Stimulated activated CD8-positive, alpha-beta memory T cell treated with anti-CD3 and anti-CD28 coated beads, Interleukin-15, amount 100 ng/mL, for 1 hour (primary cell): ENCODE results near the gene RNF34.
A peak's percentile ranks its signal among the peaks of the same experiment; 100 is the strongest.

Experiments
- DNase-seq: peaks from one replicate; pipeline ENCODE4 v3.0.0-alpha.2; 2020; ENCODE audit warnings: low read depth

RNF34 gene

DNA sequence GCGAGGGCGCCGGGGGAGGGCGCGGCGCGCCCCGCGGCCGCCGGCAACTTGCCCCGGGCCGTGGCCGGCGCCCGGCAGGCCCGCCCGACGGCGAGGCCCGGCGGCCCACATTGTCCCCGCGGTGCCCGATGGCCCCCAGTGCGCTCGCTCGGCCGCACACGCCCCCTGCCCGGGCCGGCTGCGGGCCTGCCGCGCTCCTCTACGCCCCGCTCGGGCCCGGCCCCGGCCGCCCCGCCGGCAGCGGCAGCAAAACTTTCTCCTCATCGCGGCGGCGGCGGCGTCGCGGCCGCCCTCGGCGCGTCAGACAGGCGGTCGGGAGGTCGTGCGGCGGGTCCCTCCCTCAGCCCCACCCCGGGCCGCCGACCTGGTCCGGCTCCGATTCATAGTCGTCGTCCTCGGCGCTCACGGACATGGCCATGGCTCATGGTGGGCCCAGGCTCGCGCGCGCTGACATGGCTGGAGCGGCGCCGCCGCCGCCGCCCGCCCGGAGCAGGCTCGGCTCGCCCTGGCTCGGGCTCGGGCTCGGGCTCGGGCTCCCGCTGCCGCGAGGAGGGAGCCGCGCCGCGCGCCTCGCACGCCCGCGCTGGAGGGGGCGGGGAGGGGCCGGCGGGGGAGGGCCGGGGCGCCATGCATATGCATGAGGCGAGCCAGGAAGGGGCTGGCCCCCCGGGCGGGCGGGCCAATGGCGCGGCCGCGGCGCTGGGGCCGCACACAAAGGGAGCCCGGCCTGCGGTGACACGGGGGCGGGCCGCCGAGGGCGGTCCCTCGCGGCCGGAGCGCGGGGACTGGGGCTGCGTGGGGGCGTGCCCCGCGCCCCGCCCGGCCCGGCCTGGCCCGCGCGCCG is 67.1 kb downstream of the RNF34 start:
- DNase-seq = peak; percentile 68

DNA sequence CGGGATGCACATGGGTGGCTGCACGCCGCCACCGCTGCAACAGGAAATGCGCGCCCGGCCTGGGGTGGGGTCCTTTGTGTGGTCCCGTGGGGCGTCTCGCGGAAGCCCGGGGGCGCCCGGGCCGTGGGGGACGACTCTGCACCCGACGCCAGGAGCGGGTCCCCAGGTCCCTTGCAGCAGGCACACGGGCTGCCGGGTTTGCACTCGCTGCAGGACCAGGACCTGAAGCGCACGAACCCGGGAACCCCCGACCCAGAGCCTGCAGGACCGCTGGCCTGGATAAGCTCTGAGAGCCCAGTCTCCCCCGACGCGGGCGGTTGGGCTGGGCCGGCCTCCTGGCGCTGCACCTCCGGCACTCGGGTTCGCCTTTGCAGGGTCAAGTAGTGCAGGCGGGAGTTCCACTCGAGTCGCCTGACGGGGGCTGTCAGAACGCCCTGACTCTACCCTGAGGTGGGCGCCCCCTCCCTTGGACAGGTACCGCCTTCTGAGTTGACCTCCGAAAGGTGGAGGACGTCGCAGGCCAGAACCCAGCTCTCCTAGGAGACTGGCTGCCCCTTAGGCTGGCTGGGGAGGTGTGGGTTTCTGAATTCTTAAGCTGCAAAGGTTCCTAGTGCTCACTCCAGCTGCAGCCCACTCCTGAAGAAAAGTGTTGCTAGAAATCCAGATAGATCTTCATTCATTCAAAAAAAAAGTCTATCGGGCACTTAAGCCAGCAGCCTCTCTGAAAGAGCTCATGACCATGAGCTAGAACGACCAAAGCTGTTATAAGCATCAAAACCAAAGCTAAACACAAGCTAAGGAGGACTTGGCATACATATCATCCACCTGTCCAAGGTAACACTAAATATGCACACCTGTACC is 68.0 kb downstream of the RNF34 start:
- no peak for DNase-seq

DNA sequence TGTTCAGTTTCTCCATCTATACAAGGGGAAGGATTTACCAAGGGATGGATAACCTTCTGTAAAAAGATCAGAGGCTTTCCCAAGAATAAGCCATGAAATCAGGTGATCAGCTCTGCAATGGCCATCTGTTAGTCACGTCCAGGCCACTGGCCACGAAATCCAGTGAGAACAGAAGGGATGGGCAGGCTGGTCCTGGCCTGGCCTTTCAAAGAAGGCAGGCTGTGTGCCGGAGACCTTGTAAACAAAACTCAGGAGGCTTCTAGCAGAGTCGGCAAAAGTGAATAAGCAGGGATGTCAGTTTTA is 68.5 kb downstream of the RNF34 start:
- DNase-seq = no peak

DNA sequence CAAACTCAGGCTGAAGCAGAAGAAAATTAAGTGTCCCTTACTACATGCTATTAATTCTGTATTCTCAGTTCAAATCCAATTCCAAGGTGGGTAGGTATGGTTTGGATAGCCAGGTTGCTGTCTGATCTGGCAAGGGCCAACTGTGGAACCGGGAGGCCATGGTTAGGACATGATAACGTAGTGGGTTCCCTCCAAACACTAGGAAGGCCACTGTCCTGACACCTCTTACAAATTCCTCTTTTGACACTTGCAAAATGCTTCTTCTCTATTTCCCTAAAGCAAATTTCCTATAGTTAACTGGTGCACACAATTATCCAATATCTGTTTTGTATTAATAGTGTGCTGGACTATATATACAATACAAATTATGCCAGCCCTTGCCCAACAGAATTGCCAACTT is 70.8 kb downstream of the RNF34 start:
- no peak for DNase-seq

DNA sequence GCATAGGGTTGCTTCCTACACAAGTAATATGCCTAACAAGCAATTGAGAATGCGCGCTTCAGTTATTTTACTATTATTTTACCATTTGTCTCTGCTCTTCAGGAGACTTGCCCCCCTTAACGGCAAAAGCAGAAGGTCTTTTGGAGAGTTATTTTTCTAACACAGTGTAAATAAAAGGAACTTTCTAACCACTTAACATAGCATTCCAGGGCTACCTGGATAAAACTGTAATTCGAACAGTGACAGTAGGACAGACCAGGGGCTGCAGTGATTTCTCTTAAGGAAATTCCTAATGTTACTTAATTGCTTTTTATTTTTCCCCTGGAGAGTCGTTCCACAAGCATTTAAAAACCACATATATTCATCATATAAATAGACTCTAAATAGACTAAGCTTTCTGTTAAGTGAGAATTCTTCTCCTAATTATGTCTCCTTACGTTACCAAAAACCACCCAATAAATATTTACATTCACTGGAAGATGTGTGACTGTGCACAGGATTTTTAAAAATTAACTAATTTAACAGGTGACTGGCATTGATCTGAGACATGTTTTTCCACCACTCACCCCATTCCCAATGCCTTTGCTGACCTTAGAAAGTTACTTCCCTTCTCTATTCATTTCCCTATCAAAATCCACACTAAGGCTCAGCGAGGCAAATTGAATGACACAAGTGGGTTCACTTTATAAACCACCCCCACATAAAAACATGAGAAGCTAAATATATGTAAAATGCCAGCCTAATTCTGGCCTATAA is 72.4 kb downstream of the RNF34 start:
- DNase-seq = no peak
